GM18870 (cell line): ENCODE data around the gene ATP5ME.
"Not testable (repeated sequence)": the region's sequence is repeated elsewhere in the genome, so short reads cannot be mapped to it uniquely, and the experiment has no call there.

Experiments used
- ATAC-seq: cut with Tn5 transposase; IDR thresholded peaks from one replicate; pipeline ENCODE4 v1.9.1; 2021; ENCODE audit warnings: moderate library complexity; ENCODE audit not compliant: unreplicated experiment

ATP5ME gene

DNA sequence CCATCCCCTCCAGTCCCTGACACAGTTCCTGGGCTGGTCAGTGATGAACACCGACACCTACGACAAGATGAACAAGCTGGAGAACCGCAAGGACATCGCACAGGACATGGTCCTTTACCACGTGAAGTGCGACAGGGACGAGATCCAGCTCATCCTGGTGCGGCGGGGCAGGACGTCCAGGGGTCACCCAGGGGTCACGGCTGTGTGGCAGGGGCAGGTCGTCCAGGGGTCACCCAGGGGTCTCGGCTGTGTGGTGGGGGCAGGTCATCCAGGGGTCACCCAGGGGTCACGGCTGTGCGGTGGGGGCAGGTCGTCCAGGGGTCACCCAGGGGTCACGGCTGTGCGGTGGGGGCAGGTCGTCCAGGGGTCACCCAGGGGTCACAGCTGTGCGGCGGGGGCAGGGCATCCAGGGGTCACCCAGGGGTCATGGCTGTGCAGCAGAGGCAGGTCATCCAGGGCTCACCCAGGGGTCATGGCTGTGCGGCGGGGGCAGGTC is 16.7 kb downstream of the ATP5ME start:
- no peak for ATAC-seq

DNA sequence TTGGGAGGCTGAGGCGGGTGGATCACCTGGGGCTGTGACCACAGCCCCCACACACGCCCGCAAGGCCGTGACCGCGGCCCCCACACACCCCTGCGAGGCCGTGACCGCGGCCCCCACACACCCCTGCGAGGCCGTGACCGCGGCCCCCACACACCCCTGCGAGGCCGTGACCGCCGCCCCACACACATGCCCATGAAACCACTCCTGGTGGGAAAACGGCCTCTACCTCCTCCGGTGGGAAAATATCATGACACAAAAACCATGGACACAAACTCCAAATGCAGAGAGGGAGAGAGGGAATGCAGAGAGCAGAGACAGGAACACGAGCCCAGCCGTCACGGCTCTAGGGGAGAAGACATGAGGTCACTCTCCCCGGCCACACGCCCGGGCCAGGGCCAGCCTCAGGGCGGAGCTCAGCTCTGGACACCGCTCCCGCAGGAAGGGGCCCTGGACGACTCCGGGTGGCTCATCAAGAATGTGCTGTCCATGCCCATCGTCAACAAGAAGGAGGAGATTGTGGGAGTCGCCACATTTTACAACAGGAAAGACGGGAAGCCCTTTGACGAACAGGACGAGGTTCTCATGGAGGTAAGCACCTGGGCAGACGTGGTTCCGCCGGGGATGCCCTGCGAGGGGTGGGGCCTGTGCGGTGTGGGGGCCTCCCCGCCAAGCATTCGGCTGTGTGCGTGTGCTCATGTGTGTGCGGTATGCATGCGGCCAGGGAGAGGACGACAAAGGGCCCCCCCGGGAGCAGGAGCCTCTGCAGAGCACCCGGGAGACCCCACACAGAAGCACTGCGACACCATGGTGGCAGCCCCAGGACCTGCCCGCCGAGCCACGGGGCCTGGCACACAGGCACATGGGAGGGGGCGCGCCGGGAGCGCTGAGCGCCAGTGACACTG is 17.4 kb downstream of the ATP5ME start:
- ATAC-seq, result no peak

DNA sequence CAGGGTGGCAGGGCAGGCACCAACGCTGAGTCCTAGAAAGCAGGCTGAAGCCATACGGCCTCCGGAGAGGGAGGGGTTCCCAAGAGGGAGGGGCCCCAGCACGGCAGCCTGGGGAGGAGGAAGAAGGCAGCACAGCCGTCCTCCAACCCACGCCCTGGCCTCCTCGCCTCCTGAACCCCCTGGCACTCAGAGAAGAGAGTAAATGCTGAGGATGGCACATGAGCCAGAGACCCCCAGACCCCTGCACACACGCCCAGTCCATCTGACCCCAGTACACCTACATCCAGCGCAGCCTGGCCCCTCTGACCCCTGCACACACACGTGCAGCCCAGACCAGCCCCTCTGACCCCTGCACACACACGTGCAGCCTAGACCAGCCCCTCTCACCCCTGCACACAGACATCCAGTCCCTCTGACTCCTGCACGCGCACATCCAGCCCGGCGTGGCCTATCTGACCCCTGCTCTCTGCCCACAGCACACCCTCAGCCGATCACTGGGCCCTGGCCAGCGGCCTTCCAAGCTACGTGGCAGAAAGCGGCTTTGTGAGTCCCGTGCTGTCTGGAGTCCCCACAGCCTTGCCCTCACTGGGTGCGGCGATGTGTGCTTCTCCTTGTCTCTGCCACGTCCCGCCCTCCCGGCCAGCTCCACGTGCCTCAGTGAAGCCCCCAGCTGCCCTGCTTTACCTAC is 18.5 kb downstream of the ATP5ME start:
- no peak for ATAC-seq

DNA sequence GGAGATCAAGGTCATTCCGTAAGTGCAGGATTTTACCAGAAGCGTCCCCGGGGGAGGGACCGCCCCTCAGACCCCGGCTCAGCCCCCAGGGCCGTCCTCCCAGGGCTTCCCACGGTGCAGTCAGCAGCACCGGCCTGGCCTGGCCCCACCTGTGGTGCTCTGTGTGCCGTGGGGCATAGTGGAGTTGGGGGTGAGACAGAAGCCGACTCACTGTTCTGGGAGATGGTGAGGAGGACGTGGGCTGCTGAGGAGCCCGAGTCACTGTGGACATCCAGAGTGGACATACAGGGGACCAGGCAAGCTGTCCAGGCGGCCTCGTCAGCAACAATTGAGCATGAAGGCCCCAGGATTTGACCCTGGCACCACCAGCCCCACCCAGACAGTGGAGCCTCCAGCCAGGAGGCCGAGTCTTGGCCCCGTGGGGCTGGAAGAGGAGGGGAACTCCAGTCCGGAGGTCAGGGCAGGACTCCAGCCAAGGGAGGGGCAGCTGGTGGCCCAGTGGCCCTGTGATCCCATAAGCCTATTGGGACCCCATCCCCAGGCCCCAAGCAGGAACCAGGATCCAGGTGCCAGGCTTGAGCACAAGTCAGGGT is 19.1 kb downstream of the ATP5ME start:
- ATAC-seq, result no peak

DNA sequence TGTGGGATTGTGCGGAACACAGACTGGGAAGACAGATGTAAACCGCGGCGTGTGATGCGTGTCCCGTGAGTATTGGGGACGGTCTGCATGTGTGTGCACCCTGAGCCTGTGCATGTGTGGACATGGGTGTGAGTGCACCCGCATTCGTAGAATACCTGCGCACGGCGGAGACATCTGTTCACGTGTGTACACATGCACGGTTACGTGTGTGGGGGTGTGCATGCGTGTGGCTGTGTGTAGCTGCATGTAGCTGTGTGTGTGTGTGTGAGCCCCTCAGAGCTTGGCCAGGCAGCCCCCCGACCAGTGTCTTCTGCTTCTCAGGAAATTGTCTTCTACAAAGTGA is 19.6 kb downstream of the ATP5ME start:
- ATAC-seq, result no peak

DNA sequence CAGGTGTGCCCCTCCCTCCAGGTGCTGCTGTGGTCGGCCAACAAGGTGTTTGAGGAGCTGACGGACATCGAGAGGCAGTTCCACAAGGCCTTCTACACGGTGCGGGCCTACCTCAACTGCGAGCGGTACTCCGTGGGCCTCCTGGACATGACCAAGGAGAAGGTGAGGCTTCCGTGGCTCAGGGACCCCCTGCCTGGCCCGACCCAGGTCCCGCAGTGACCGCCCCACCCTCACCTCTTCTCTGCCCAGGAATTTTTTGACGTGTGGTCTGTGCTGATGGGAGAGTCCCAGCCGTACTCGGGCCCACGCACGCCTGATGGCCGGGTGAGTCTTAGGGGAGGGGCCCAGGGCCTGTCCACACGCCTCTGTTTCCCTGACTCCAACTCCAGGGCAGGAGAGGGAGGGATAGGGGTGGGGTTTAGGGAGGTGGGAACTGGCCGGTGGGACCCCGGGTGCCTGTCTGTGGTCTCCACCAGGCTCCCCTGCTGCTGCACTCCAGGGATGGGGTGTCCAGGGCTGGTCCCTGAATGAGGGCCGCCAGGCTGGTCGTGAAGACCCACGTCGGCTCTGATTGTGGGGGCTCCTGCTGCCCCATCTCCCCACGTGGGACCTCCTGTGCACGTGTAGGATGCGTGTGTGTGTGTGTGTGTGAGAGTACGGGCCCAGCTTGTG is 20.1 kb downstream of the ATP5ME start:
- no peak for ATAC-seq

DNA sequence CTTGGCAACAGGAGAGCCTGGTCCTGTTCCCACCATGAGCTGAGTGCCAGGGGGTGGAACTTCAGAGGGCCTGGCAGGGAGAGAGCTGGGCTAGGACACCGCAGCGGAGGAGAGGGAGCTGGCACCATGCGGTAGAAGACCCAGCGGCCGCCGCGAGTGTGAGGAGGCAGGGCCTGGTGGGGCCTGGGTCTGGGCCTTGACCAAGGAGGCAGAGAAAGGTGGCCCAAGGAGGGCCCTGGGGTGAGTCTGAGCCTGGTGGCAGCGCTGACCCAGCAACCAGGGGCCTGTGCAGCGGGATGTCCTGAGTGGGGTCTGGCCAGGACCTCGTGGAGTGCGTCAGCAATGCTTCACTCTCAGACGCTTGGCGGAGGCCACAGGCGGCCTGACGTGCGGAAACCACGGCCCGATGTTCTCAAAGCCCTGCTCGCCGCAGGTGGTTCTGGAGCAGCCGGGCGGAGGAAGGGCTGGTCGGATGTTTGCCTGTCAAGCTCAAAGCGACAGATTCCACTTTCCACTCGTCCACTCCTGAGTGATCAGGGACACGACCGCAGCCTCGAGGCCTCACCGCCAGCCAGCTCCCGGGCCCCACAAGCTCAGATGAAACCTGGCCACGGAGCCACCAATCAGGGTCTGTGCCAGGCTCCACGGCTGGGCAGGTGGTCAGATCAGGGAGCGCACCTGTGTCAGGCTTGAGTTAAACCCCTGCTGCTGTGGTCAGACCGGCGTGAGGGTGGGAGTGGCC is 20.8 kb downstream of the ATP5ME start:
- ATAC-seq, result no peak

DNA sequence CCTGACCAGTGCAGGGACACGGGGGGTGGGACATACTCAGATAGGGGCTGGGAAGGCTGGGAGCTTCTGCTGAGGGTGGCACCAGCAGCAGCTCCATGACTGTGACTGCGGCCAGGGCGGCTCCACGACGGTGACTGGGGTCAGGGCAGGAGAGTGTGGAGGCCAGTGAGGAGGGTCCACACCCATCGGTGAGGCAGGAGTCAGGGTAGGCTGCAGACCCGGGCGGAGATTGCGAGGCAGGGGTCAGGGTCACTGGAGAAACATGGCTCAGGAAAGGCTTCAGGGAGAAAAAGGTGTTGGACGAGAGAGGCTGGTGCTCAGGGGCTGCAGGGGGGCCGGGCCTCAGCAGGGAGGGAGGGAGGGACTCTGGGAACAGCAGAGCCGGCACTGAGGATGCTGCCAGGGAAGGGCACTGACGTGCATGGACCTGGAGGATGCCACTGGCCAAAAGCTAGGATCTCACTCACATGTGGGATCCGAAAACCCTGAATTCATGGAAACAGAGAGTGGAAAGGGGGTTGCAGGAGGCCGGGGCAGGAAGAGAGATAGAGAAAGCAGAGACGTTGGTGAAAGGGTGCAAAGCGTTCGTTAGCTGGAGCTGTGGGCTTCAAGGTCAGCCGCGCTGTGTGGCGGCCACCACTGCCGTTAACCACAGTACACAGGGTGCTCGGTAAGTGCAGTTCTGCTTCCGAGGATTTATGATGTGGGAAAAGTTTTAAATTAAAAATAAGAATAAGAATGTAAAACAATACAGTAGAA is 22.0 kb downstream of the ATP5ME start:
- no peak for ATAC-seq

DNA sequence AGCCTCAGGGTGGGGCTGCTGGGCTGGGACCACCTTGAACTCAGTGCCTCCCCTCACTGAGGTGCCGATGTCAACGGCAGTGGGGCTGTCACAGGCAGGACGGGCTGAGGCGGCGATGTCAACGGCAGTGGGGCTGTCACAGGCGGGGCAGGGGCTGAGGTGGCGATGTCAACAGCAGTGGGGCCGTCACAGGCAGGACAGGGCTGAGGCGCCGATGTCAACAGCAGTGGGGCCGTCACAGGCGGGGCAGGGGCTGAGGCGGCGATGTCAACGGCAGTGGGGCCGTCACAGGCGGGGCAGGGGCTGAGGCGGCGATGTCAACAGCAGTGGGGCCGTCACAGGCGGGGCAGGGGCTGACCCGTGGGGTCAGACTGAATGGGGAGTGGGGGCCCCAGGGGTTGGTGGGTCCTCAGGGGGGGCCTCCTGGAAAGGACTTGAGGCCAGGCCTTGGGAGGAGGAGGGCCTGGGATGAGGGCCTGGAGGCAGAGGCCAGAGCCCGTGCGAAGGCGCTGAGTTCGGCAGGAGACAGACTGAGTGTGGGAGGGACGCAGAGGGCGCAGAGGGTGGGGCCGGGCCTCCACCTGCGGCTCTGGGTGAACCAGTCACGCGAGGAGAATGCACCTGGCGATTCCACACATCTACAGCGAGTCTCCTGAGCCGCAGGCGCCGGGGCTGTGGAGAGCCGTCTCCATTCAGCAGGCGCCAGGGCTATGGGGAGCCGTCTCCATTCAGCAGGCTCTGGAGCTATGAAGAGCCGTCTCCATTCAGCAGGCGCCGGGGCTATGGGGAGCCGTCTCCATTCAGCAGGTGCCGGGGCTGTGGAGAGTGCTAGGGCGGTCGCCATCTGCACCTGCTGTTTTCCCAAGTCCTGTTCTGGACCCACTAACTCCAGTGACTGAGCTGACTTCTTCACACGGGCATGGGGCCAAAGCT is 22.9 kb downstream of the ATP5ME start:
- ATAC-seq, result no peak

DNA sequence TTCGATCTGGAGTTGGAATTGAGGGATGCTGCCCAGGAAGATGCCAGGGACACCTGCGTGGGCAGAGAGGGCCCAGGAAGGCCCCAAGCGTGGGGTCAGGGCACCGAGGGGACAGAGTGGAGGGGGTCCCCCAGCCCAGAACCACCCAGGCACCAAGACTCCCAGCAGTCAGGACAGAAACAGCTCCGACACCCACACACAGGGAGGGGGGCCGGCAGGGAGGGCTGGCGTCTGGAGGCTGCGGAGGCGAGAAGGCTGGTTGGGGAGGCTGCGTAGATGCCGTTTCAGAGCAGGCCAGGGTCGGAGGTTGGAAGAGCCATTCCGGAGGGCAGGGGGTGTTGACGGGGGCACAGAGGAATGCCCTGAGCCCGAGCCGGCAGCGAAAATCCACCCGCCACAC is 23.6 kb downstream of the ATP5ME start:
- ATAC-seq, result no peak

DNA sequence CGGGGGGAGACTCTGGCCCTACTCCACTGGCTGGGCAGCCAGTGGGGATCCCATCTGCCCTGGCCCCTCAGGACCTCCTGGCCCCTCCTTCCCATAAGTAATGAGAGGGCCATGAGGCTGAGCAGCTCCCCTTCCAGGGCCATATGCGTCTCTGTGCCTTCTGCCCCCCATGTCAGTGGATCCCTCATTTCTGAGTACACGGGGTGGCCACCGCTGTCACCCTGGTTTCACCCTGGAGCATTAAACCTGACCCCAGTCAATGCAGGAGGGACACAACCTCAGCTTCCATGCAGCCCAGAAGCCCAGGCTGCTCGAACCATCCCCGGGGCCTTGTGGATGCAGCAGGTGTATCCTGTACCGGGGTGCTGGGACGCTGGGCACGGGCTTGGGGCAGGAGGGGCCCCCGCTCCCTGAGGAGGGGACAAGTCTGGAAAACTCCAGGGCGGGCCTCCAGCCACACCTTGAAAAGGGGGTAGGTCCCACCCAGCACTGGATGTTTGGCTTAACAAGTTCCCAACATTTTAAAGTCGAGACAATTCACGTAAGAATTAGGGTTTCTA is 24.2 kb downstream of the ATP5ME start:
- no peak for ATAC-seq

DNA sequence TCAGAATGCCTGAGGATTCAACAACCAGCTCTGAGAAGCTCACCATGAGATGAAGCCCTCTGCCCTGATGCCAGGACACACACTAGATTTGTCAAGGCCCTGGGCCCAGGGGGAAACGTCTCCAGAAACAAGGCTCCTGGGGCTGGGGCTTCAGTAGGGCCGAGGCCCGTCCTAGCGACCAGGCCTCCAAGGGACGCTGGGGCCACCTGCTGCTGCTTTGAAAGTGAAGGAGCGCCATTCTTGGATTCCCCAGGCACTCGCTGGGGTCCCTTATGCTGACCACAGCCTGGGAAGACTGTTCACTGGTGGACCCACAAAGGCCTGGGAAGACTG is 24.8 kb downstream of the ATP5ME start:
- no peak for ATAC-seq

DNA sequence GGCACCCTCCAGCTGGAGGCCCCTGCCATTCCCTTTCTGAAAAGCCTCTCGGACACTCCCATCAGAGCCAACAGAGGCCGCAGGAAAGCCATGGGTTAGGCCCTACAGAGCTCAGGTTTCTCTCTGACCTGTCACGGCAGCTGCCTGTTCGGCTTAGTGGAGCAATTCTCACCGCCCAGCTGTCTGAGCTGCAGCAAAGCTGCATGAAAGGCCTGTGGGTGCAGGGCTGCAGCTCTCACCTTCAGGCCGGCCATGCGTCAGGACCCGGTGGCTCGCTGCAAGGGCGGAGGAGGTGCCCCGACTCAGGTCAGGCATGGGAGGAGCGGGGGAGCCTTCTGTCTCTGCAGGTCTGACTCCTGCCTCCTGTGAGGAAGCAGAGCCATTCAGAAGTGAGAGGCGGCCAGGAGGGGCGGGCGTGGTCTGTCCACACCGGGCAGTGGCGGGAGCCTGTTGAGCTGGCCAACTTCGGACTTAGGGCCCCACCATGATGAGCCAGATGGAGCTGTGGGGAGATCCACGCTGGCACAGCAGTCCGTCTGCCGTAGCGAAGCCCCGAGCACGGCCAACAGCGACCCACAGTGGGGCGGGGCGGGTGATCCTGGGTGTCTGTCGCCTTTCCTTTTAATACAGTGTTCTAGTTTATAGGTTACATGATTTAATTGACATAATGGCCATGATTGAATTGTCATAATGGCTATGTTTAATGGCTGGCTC is 25.3 kb downstream of the ATP5ME start:
- no peak for ATAC-seq

DNA sequence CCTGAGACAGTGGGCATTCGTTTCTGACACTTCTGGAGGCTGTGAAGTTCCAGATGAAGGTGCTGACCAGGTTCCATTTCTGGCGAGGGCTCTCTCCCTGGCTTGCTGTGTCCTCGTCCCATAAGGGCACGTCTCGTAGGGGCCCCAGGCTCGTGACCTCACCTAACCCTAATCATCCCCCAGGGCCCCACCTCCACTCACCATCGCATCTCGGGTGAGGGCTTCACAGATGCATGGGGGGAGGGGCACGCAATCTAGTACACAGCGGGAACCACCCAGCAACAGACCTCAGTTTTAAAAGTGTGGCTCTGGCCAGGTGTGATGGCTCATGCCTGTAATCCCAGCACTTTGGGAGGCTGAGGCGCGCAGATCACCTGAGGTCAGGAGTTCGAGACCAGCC is 26.6 kb downstream of the ATP5ME start:
- ATAC-seq, result no peak

DNA sequence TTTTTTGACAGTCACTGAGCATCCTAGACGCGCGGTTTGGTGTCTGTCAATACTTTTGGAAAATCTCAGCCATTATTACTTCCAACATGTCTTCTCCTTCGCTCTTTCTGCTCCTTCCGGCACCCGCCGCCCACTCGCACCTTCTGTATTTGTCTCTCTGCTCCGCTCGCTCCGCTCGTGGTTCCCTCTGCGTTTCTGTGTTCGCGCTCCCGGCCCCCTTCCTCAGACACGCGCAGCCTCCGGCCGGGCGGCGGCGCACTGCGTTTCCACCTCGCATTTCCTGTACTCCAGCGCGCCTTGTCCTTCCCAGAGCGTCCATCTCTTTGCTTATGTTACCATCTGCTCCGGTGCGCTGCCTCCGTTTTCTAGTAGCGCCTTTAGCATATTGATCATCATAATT is 27.6 kb downstream of the ATP5ME start:
- no peak for ATAC-seq

DNA sequence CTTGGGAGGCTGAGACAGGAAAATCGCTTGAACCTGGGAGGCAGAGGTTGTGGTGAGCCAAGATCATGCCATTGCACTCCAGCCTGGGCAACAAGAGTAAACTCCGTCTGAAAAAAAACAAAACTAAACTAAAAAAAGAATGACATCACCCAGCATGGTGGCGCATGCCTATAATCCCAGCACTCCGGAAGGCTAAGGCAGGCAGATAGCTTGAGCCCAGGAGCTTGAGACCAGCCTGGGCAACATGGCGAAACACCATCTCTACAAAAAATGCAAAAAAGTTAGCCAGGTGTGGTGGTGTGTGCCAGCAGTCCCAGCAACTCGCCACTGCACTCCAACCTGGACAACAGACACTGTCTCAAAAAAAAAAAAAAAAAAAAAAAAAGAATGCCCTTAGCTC is 31.7 kb downstream of the ATP5ME start:
- not testable (repeated sequence) for ATAC-seq

DNA sequence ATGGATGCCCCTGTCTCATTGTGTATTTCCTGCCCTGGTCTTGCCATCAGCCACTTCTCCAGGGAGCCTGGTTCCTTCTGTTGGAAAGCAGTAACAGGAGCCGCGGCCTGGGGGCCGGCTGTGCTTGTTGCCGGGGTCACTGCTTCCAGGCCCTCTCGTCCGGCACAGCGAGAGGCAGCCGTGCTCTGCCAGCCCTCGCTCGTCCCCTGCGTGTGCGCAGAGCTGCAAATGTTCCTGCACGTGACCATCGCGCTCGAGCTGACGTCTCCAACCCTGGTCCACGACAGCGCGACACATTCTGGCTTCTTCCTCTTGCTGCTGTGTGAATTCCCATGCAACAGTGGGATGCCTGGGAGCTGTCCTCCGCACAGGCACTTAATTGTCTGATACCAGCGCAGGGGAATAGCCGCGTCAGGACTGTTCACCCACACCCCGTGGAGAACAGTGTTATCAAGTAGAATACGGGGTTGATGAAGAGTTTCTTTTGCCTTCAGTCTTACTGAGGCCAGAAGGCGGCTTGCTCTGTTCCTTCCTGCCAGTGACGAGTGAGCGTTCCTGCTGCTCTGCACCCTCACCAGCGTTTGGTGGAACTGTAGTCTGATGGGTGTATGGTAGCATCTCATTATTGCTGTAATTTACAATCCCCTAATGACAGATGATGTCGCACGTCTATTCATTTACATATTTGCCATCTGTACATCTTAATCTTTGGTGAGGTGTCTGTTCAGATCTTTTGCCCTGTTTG is 36.4 kb downstream of the ATP5ME start:
- no peak for ATAC-seq
